GM12892 (cell line): ENCODE measurements around the gene GCDH.

Experiments
- DNase-seq: peaks from one replicate; pipeline ENCODE4 v3.0.0; 2011; ENCODE audit not compliant: insufficient read length
- FAIRE-seq: peaks from 2 replicates; lab custom pipeline; 2011; peaks lifted over from hg19 to GRCh38; lab: Jason Lieb, UNC
- POLR2A ChIP-seq: IDR thresholded peaks from 2 replicates; pipeline ENCODE4 v1.6.1; 2011; ENCODE audit warnings: low read depth, low read length, control low read depth
- POLR2AphosphoS5 ChIP-seq: IDR thresholded peaks from 2 replicates; pipeline ENCODE4 v1.6.1; 2011; ENCODE audit warnings: low read depth, low read length, control low read depth
- TAF1 ChIP-seq: IDR thresholded peaks from 2 replicates; pipeline ENCODE4 v1.6.1; 2011; ENCODE audit warnings: low read depth, mild to moderate bottlenecking, control low read depth, low read length, borderline replicate concordance

Gene GCDH

DNA sequence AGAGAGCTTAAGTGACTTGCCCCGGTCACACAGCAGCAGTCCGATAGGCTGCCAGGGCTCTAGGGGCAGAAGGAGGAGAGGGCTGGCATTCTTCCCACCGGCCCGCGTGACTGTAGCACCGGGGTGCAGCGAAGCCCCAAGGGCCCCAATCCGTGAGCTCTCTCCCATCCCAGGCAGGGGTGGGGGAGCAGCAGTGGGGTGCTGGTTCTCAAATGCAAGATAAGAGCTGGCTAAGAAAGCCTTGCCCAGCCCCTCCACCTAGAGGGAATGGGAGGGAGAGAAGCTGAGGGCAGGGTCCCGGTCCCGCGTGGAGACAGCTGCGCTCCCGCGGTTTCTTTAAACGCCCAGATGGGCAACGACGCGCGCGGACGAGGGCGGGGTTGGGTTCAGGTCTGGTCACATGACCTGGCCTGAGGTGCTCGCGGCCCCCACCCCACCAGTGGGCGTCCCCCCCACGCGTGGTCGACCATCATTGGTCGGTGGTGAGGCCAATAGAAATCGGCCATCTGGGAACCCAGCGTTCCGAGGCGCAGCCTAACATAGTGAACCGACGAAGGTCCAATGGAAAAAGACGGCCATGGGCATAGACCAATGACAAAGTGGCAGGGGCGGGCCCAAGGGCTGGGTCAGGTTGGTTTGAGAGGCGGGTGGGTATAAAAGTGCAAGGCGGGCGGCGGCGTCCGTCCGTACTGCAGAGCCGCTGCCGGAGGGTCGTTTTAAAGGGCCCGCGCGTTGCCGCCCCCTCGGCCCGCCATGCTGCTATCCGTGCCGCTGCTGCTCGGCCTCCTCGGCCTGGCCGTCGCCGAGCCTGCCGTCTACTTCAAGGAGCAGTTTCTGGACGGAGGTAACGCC lies 47.2 kb downstream of the GCDH start, which contains the start of gene CALR:
TSS of gene CALR (plus strand) at position 683 of the 852 bp plus-strand sequence. CDS start at position 754, 71 bp downstream.
- DNase-seq: peak; percentile 96
- TF ChIP-seq TAF1 (peak; percentile 84), POLR2A (peak; percentile 99), POLR2AphosphoS5 (peak; percentile 99)
- peak; percentile 97 for FAIRE-seq

DNA sequence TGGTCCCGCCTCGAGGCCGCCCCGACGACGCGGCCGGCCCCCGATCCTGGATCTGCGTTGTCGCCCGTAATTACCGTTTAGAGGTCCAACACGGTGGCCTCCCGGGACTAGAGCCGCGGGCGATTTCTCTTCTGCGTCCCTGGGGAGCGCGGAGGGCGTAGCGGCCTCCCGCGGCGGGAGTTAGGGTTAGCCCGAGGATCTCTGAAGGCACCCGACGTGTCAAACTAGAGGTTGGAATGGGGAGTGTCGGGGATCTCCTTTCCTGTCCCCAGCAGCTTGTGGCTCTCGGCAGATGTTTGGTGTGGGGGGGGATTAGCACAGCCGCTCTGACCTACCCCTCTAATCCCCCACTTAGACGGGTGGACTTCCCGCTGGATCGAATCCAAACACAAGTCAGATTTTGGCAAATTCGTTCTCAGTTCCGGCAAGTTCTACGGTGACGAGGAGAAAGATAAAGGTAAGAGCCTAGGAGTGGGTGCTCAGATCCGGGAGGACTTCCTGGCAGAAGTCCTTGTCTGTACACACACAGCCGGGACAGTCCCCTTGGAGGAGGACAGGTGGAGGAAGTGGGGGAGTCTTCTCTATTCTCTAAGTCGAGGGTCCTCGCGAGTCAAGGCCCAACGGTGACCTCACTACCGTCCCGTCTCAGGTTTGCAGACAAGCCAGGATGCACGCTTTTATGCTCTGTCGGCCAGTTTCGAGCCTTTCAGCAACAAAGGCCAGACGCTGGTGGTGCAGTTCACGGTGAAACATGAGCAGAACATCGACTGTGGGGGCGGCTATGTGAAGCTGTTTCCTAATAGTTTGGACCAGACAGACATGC lies 48.0 kb downstream of the GCDH start:
- FAIRE-seq (peak; percentile 46), DNase-seq (no peak)
- peak; percentile 67; the same call in 1 of the 2 replicates for TF ChIP-seq POLR2AphosphoS5
- TF ChIP-seq POLR2A: no peak

DNA sequence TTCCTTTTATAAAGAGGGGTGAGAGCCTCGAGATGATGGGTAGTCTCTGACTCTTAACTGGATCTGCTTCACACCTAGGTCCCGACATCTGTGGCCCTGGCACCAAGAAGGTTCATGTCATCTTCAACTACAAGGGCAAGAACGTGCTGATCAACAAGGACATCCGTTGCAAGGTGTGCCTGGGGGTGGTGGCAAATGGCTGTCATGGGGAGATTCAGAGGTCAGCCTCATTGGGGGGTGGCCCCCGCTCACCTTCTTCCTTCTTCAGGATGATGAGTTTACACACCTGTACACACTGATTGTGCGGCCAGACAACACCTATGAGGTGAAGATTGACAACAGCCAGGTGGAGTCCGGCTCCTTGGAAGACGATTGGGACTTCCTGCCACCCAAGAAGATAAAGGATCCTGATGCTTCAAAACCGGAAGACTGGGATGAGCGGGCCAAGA lies 49.0 kb downstream of the GCDH start:
- DNase-seq: no peak

DNA sequence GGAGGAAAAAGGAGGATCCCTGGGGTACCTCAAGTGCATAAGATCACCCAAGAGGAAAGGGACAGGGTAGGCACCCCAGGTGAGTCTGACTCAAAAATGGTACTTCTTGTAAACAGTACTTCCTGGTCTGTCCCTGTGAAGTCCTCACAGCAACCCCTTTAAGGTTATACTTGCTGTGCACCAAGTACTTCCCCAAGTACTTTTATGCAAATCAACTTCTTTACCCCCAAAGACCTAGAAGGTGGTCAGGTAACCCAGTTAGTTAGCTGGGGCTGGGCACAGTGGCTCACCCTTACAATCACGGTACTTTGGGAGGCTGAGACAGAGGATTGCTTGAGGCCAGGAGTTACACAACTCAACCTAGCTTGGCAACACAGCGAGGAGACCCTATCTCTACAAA lies 49.9 kb downstream of the GCDH start:
- DNase-seq: no peak
- peak; percentile 36 for FAIRE-seq

More for the DNA sequence above, 49.0 kb downstream of the GCDH start:
- peak; percentile 42 for FAIRE-seq
- TF ChIP-seq POLR2A (no peak), POLR2AphosphoS5 (0 out of 2 replicates have a peak, but pooled peaks have one; percentile 4)

DNA sequence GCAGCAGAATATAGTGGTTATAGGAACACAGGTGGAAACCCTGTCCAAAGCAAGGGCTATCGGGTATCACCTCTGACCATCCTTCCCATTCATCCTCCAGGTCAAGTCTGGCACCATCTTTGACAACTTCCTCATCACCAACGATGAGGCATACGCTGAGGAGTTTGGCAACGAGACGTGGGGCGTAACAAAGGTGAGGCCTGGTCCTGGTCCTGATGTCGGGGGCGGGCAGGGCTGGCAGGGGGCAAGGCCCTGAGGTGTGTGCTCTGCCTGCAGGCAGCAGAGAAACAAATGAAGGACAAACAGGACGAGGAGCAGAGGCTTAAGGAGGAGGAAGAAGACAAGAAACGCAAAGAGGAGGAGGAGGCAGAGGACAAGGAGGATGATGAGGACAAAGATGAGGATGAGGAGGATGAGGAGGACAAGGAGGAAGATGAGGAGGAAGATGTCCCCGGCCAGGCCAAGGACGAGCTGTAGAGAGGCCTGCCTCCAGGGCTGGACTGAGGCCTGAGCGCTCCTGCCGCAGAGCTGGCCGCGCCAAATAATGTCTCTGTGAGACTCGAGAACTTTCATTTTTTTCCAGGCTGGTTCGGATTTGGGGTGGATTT lies 52.6 kb downstream of the GCDH start:
- FAIRE-seq: no peak
- no peak for DNase-seq
- TF ChIP-seq POLR2A (peak; percentile 48; the same call in 1 of the 2 replicates), POLR2AphosphoS5 (no peak; the same call in 1 of the 2 replicates), TAF1 (no peak)

More for the DNA sequence above, 49.9 kb downstream of the GCDH start:
- TF ChIP-seq POLR2AphosphoS5: no peak
- TF ChIP-seq TAF1: no peak
- TF ChIP-seq POLR2A: no peak

DNA sequence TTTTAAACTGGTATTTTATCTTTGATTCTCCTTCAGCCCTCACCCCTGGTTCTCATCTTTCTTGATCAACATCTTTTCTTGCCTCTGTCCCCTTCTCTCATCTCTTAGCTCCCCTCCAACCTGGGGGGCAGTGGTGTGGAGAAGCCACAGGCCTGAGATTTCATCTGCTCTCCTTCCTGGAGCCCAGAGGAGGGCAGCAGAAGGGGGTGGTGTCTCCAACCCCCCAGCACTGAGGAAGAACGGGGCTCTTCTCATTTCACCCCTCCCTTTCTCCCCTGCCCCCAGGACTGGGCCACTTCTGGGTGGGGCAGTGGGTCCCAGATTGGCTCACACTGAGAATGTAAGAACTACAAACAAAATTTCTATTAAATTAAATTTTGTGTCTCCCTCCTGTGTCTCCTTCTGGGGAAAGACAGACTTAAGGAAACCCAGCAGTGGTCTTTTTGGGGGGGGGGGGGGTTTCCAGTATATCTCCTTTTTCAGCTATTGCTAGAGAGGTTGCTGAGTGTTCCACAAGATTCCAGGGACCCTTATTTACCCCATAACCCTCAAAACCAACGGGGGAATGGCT lies 53.2 kb downstream of the GCDH start:
- TF ChIP-seq POLR2AphosphoS5 (no peak), POLR2A (no peak), TAF1 (no peak)
- no peak for DNase-seq
- no peak for FAIRE-seq

DNA sequence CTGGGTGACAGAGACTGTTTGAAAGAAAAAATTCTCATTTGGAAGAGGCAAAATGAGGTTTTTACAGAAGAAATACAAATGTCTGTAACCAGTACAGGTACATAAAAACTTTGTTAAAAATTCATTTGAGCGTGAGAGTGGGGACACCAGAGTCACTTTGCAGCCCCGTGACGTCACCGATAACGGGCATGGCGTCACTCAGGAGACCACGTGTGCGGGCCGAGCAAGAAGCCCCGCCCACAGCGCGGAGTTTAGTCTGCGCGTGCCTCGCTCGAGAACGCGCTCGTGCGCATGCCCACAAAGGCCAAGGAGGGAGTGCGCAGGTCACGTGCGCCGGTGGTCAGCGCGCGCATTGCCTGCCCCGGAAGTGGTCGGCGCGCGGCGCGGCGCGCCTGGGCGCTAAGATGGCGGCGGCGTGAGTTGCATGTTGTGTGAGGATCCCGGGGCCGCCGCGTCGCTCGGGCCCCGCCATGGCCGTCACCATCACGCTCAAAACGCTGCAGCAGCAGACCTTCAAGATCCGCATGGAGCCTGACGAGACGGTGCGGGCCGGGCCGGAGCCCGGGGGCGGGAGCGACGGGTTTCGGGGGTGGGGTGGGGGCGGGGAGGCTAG lies 54.6 kb downstream of the GCDH start, which contains the start of gene RAD23A:
TSS of gene RAD23A (plus strand) at position 384 of the 613 bp plus-strand sequence. CDS start at position 471, 87 bp downstream.
- DNase-seq (peak; percentile 89), FAIRE-seq (peak; percentile 100)
- peak; percentile 97 for TF ChIP-seq POLR2A
- peak; percentile 99 for TF ChIP-seq POLR2AphosphoS5
- peak; percentile 98 for TF ChIP-seq TAF1

DNA sequence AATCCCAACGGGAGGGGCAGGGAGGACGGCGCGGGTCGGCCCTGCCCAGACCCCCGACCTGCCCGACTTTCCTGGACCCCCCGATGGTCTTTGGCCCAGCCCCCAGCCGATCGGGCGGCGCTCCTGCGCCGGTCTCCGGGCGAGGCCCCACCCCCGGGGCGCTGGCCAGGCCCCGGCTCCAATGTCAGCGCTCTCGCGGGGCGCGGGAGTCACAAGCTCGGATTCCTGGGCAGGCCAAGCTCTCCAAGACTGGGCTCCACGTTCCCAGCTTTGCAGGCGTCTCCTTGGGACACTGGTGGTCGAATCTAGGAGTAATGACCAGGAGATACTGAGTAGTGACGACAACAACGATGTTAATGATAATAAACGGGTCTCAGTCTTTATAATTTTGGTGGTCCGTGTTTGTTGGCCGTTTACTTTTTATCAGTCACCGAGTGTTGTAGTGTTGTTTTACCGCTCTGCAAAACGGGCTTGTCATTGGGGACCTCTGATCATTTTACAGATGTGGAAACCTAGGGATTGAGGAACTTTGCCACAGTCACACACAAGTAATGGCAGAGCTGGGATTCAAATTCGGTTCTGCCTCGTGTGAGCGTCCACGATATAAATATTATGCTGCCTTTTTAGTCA lies 55.2 kb downstream of the GCDH start:
- FAIRE-seq (peak; percentile 69), DNase-seq (peak; percentile 54)
- TF ChIP-seq POLR2AphosphoS5: no peak

DNA sequence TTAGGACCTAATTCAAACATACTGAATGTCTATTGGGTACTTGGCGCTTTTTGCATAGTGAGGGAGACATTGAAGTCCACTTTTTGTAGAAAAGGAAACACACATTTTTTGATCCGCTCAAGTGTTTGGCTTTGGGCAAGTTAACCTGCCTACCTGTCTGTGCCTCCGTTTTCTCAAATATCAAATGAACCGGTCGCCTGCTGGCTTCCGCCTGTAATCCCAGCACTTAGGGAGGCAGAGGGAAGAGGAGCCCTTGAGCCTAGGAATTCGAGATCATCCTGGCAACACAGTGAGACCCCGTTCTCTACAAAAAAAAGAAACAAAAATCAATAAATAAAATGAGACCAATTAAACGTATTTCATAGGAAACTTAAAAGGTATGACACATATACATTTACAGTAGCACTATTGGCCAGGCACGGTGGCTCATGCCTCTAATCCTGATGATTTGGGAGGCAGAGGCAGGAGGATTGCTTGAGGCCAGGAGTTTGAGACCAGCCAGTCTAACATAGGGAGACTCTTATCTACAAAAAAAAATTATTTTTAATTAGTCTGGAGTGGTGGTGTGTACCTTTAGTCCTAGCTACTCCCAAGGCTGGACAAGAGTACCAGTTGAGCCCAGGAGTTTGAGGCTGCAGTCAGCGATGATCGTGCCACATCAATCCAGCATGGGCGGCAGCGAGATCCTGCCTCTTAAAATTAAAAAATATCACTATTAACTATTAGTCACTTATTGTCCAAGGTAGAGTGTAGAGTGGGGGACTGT lies 56.0 kb downstream of the GCDH start:
- FAIRE-seq (no peak), DNase-seq (no peak)
- TF ChIP-seq POLR2A (no peak), TAF1 (no peak), POLR2AphosphoS5 (no peak)
